ENCODE data around the gene KCNN1.
"Not testable (repeated sequence)": the region's sequence is repeated elsewhere in the genome, so short reads cannot be mapped to it uniquely, and the experiment has no call there.

Gene KCNN1

DNA sequence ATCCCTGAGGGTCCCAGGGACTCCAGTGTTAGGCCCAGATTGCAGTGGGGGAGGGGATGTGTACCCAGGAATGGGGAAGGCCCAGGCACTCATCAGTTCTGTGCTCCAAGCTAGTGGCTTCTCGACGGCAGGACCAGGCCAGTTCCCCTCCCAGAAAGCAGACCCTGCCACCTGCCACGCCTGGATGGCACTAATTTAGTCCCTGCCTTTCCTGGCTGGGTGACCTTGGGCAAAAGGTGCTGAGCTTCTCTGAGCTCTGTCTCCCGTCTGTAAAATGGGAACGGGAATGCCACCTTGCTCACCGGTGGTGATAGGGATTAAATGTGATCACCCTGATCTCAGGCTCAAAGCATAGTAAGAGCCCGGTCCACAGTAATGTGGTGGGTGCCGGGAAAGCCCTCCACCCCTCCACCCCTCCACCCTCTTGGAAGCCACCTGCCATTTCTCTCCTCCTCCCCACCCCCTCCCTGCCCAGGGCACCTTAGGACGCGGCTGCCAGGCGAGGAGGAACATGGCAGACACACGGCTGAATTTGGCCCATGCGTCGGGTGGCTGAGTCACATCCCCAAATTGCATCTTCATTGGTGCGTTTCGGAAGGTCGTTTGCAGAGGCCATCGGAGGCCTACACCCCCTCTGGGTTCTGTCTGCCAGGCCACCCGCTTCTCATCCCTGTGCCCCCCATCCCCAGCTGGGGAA lies 2.3 kb downstream of the KCNN1 start:
- DNase-seq (ENCODE audit: low read depth in 2 of 2) = no peak

DNA sequence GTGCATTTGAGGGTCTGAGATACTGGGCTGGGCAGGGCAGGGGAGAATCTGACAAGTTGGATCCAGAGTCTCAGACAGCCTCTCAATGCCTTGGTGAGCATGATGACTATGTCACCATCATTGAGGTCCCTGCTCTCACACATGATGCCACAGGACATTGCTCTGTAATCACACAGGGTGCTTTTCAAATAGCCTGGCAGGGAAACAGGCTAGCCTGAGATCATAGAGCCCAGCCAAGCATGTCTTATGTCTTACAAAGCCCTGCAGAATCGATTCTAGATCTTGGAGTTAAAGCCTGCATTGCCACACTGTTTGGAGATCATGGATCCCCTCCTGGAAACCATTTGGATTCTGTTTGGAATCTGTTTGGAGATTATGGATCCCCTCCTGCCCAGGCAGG lies 5.3 kb downstream of the KCNN1 start:
- no peak for DNase-seq (ENCODE audit: low read depth in 2 of 2)

DNA sequence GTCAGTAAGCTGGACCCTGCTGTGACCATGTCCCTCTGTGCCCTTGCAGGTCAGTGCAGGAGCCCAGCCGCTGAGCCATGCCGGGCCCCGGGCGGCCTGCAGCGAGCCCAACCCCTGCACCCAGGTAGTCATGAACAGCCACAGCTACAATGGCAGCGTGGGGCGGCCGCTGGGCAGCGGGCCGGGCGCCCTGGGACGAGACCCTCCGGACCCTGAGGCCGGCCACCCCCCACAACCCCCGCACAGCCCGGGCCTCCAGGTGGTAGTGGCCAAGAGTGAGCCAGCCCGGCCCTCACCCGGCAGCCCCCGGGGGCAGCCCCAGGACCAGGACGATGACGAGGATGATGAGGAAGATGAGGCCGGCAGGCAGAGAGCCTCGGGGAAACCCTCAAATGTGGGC lies 6.9 kb downstream of the KCNN1 start:
- DNase-seq (ENCODE audit: low read depth in 2 of 2) = no peak

DNA sequence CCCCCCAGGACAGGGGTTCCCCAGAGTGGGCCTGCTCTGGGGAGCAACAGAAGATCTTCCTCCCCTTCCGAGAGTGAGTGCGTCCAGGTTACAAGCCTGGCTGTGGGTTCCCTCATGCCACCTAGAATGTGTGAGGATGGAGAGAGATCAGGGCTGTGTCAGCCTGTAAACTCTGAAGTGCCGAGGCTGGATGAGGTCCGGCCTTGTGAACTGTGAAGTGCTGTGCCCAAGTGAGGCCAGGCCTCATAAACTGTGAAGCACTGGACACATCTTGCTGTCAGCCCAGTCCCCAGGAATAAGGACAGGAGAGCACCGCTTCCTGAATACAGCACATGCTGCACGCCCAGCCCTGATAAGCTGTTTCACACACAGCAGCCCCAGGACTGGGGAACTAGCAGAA lies 7.6 kb downstream of the KCNN1 start:
- DNase-seq (ENCODE audit: low read depth in 2 of 2) = no peak

DNA sequence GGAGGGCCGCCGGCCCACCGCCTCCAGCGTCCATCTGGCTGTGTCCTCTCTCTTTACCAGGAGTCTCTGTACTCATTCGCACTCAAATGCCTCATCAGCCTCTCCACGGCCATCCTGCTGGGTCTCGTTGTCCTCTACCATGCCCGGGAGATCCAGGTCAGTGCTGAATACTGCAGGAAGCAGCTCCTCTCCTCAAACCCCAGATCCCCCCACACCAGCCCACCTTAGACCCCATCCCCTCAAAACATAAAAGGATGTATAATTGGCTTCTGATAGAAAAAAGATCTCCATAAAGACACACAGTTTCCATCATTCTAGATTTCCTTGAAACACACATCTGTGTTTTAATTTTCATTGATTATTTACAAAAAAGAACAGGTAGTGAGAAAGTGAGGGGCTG lies 8.1 kb downstream of the KCNN1 start:
- DNase-seq (ENCODE audit: low read depth in 2 of 2) = no peak

DNA sequence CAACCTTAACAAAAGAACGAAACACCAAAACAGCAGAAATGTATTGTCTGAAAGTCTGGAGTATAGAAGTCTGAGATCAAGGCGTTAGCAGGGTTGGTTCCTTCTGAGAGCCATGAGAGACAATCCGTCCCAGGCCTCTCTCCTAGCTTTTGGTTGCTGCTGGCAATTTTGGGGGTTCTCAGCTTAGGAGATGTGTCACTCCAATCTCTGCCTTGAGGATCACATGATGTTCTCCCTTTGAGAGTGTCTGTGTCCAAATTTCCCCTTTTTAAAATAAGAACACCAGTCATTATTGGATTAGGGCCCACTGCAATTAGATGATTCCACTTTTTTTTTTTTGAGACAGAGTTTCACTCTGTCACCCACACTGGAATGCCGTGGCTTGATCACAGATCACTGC lies 10.1 kb downstream of the KCNN1 start:
- DNase-seq (ENCODE audit: low read depth in 2 of 2) = no peak

DNA sequence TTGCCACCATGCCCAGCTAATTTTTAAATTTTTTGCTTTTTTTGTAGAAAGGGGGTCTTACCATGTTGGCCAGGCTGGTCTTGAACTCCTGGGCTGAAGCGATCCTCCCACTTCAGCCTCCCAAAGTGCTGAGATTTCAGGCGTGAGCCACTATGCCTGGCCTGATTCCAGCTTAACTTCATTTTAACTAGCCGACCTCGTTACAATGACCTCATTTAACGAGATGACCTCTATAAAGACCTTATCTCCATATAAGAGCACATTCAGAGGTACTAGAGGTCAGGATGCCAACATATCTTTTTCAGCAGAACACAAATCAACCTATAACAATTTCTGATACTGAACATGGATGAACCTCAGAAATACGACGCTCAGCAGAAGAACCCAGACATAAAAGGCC lies 10.6 kb downstream of the KCNN1 start:
- no peak for DNase-seq (ENCODE audit: low read depth in 2 of 2)

DNA sequence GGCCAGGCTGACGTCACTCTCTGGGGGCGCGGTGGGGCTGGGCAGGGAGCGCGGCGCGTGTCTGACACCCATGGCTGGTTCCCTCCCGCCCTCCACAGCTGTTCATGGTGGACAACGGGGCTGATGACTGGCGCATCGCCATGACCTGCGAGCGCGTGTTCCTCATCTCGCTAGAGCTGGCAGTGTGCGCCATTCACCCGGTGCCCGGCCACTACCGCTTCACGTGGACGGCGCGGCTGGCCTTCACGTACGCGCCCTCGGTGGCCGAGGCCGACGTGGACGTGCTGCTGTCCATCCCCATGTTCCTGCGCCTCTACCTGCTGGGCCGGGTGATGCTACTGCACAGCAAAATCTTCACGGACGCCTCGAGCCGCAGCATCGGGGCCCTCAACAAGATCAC lies 14.7 kb downstream of the KCNN1 start:
- DNase-seq (ENCODE audit: low read depth in 2 of 2) = no peak

DNA sequence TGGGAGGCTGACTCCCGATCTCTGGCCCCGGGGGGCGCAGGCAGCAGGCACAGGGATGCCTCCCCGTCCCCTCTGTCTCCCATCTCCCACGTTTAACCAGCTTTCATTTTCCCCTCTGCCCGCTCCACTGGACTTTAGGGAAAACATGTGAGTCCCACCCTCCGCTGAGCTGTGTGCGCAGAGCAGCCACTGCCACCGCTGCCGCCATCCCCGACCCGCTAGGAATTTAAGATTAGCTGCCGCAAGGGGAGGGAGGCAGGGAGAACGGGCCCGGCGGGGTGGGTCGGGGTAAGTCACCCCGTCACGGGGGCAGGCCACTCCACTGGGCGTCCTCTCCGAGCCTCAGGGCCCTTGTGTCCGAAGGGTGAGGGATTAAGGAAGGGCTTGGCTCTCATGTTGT lies 15.5 kb downstream of the KCNN1 start:
- DNase-seq (ENCODE audit: low read depth in 2 of 2) = no peak

DNA sequence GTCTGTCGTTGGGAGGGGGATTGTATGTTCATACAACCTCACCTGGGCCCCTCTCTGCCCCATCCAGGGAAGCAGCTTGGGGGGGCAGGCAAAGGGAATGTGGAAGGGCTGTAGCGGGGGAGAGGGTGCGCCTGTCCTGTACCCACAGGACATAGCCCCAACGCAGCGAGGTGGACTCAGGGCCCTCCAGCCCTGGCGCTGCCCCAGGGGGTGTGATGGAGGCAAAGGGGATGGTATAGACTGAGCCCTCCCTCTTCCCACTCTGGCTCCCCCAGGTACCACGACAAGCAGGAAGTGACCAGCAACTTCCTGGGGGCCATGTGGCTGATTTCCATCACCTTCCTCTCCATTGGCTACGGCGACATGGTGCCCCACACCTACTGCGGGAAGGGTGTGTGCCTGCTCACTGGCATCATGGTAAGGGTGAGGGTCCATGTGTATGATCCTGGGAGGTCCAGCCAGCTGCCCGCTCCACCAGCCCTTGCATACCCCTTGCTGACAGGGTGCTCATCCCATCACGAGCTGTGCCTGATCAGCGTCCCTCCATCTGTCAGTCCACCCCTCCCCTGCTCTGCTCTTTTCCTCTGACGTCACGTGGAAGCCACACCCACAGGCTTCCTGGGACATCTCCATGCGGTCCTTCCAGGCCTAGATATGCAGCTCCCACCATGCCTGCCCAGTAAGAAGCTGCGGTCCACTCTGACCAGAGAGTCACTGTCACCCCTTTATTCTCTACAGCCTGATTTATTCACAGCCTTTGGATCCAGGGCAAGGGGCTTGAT lies 18.3 kb downstream of the KCNN1 start:
- DNase-seq (ENCODE audit: low read depth in 2 of 2) = no peak

DNA sequence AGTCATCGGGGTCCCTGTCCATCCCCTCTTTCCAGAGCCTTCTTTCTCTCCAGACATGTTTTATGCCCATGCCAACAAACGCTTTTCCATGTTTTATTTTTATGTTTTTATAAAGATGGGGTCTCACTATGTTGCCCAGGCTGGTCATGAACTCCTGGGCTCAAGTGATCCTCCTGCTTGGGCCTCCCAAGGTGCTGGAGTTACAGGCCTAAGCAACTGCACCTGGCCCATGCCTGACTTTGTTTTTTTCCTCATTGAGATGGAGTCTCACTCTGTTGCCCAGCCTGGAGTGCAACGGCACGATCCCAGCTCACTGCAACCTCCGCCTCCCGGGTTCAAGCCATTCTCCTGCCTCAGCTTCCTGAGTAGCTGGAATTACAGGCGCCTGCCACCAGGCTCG lies 19.7 kb downstream of the KCNN1 start:
- not testable (repeated sequence) for DNase-seq (ENCODE audit: low read depth in 2 of 2)

DNA sequence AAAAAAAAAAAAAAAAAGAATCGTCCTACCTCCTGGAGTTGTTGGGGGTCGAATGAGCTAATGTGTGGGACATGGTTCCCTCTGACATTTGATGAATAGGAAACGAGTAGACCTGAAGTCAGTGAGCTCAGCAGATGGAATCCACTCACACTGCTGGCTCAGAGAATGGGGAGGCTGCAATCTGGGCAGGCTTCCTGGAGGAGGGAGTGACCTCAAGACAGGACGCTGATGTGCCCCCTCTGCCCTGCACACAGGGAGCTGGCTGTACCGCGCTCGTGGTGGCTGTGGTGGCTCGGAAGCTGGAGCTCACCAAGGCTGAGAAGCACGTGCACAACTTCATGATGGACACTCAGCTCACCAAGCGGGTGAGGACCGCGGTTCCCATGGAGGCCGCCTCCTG lies 21.3 kb downstream of the KCNN1 start:
- no peak for DNase-seq (ENCODE audit: low read depth in 2 of 2)

DNA sequence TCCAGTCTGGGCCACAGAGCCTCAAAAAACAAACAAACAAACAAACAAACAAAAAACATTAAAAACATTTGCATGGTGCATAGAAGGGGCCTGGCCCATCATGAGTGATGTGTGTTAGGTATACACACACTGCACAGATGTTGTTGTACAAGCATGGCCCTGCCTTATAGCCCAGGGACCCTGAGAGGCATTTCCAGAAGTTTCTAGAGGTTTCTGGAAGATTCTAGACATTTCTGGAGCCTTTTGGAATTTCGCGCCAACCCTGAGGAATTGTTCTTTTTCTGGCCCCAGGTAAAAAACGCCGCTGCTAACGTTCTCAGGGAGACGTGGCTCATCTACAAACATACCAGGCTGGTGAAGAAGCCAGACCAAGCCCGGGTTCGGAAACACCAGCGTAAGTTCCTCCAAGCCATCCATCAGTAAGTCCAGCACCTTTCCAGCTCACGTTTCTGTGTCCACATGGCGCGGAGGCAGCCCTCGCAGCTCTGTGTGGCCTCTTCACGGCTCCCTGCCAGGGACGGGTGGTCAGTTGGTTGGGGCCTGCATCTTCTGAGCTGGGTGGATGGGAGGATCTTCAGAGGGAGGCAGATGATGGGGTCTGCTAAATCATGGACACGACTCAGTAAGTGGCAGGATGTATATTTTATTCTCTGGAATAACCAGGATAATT lies 22.7 kb downstream of the KCNN1 start:
- DNase-seq (ENCODE audit: low read depth in 2 of 2) = no peak

DNA sequence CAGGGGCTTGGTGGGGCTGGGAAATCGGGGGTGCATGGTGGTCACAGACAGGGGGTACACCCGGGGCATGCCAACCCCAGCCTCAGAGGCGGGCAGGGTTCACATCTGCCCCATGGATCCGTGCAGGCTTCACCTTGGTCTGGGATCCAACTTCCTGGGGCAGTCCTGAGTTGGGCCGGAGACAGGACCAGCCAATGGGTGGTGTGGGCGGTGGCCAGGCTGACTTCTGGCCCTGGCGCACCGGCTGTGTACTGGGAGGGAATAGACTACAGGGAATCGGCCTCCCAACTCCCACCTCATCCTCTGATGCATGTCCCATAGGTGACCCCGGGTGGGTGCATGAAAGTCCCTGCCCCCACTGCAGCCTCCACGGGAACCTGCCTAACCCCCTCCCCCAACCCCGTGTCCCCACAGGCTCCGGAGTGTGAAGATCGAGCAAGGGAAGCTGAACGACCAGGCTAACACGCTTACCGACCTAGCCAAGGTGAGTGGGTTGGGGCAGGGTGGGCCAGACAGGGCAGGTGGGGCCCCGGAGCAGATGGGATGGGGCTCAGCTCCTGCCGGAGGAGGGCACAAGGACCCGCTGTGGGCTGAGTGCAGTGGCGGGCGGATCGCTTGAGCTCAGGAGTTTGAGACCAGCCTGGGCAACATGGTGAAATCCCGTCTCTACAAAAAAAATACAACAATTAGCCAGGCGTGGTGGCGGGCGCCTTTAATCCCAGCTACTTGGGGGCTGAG lies 26.3 kb downstream of the KCNN1 start:
- no peak for DNase-seq (ENCODE audit: low read depth in 2 of 2)

DNA sequence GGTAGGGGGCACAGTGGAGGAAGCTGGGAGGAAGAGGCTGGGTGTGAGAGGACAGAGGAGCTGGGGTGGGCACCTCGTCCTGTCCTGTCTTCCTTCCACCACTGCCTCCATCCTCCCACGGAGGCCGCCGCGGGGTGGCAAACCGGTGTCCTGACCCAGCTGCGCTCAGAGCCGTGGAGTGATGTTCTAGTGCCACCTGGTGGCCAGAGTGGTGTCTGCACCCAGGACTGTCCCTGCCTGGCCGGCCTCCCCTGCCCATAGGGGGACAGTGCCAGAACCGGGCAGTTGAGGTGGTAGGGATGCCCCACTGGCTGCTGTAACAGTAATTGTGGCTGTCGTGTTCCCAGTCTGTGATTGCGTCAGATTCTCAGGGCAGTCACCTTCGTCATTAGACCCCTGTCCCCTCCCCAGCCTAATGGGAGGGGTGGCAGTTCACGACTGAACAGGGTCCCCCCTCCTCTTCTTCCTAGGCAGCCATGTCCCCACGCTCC lies 30.0 kb downstream of the KCNN1 start:
- DNase-seq (ENCODE audit: low read depth in 2 of 2) = peak; percentile 60 to 64

DNA sequence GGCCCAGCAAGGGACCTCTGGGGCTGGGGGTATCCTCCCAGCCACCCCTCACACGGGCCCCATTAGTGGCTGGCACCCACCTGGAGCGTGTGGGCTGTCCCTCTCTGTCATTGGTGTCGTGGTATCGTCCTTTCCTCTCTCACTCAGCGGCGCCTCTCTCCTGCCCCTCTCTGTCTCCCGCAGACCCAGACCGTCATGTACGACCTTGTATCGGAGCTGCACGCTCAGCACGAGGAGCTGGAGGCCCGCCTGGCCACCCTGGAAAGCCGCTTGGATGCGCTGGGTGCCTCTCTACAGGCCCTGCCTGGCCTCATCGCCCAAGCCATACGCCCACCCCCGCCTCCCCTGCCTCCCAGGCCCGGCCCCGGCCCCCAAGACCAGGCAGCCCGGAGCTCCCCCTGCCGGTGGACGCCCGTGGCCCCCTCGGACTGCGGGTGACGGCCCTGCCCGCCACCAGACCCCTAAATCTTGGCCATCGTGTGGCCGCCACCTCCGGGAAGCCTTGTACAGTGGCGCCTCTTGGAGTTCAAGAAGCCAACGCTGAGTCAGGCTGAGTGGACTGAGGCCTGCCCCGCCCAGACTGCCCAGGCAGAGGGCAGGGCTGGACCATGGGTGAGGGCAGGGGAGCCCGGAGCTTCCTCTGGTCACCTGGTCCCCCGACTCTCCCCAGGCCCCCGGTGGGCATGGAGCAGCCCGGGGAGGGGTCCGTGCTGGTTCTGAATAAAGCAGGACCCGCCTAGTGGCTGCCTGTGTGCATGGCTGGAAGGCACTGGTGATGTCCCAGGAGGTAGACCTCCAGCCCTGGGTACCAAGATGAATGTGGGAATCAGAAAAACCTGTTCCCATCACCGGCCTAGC lies 31.3 kb downstream of the KCNN1 start:
- DNase-seq (ENCODE audit: low read depth in 2 of 2) = no peak

DNA sequence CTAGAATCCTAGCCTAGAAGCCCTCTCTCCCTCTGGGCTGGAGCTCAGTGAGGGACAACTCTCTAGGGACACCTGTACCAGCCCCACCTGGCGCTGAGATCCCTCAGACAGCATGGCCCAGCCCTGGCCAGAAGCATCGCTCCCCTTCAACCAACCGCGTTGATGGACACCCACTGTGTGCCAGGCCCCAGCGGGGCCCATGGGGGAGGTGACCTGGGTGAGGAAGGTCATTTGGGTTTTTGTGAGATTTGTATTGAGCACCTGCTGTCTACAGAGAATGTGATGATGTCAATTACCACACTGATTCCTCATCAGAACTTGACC lies 31.9 kb downstream of the KCNN1 start:
- no peak for DNase-seq (ENCODE audit: low read depth in 2 of 2)

DNA sequence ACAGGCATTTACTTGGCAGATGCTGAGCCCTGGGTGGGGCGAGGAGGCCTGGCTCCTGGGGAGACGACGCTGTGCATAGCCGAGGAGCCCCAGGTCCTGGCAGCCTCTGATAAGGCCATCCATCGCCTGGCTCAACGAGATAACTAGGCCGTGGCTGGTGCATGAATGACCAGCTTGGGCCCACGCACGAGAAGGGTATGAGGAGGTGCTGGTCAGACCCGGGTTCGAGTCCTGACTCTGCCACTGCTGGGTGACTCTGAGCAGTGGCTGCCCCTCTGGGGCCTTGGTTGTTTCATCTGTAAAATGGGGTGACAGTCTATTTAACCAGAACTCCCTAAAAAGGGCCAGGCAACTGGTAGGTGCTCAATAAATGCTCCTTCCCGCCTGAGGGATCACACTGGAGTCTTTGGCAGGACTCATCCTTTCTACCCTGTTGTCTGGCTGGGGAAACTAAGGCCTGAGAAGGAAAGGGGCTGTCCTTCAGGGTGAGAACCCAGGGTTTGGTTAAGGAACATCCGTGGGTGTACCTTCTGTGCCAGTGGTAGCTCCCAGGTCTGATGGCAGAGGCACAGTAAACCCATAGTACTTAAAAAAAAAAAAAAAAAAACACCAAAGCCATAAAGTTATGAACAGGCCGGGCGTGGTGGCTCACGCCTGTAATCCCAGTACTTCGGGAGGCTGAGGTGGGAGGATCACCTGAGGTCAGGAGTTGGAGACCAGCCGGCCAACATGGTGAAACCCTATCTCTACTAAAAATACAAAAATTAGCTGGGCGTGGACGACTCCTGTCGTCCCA lies 33.0 kb downstream of the KCNN1 start:
- DNase-seq (ENCODE audit: low read depth in 2 of 2) = no peak

DNA sequence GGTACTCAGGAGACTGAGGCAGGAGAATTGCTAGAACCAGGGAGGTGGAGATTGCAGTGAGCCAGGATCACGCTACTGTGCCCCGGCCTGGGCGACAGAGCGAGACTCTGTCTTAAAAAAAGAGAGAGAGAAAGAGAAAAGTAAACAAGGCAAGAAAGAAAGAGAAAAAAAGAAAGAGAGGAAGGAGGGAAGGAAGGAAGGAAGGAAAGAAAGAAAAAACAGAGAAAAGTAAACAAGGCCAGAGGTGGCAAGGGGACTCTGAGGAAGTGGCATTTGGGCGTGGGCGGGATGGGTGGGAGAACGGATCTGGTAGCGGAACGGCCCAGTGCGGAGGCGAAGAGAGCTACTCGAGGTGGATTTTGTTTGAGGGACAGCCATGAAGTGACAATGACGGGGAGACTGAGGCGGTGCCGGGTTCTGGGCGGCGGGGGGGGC lies 33.6 kb downstream of the KCNN1 start:
- DNase-seq (ENCODE audit: low read depth in 2 of 2) = no peak

Data from stimulated activated CD8-positive, alpha-beta memory T cell treated with anti-CD3 and anti-CD28 coated beads, Interleukin-15, amount 100 ng/mL, for 4 hours (primary cell).